ENCODE data around the gene PALB2.

PALB2 gene

GRCh38 chr16:23640931-23641765 is at the start of gene PALB2, which contains the start of gene DCTN5:
Gene PALB2 (minus strand): TSS chr16:23641310. CDS start chr16:23641157, 153 bp downstream.
Gene DCTN5 (plus strand): TSS chr16:23641466. CDS start chr16:23641543, 77 bp downstream.
- no peak for TF ChIP-seq CTCF (IDR thresholded peaks at IDR 0.05; ENCODE audit: low read depth, low read length, missing control alignments)
- peak within 1 kb of the TSS; percentile 94 for H3K4me3 ChIP-seq (replicated peaks; ENCODE audit: low read depth, low read length)
- DNase-seq (ENCODE audit: extremely low read depth, low read depth) = peak; percentile 70

DNA sequence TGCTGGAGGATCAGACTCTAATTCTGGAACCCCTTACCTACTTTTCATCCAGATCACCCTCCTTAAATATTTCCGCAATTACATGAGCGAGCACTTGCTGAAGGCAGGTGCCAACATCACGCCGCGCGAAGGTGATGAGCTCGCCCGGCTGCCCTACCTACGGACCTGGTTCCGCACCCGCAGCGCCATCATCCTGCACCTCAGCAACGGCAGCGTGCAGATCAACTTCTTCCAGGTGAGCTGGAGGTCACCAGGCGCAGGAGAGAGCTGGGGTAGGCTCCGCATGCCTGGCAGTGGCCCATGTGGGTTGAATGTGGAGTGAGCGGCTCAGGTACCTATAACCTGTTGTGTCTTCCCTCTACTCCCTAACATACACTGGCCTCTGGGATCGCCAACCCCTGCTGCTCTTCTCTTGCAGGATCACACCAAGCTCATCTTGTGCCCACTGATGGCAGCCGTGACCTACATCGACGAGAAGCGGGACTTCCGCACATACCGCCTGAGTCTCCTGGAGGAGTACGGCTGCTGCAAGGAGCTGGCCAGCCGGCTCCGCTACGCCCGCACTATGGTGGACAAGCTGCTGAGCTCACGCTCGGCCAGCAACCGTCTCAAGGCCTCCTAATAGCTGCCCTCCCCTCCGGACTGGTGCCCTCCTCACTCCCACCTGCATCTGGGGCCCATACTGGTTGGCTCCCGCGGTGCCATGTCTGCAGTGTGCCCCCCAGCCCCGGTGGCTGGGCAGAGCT is 48.5 kb upstream of the PALB2 start:
- DNase-seq (ENCODE audit: extremely low read depth, low read depth) = no peak
- H3K4me3 ChIP-seq (replicated peaks; ENCODE audit: low read depth, low read length) = no peak overlapping the region
- no peak for TF ChIP-seq CTCF (IDR thresholded peaks at IDR 0.05; ENCODE audit: low read depth, low read length, missing control alignments)

DNA sequence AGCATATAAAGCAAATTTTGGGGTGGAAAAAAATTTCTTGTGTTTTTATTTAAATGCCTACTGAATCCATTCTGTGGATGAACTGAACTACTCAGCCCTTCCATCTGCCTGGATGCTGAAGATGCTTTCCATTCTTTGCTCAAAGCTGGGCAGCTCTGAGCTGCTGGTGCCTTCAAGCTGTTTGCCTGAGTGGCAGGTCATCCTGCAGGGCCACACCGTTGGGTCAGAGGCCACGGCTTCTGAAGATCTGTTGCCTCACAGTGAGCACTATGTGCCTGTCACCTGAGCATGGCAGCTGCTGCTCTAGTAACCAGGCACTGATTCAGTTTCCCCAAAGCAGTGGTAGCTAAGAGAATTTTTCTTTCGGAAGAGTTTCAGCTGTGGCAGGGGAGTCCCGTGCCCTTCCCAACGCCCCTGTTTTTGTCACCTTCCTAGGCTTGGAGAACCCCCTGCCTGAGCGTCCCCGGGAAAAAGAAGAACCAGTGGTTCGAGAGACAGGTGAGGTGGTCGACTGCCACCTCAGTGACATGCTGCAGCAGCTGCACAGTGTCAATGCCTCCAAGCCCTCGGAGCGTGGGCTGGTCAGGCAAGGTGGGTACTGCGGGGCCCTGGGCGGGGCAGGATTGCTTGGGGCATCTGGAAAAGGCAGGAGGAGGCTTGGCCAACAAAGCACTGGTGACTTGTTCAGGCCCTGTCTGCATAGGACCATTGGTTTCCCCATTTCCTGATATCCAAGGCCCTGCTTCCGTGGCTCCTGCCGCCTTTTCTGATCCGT is 46.1 kb upstream of the PALB2 start:
- no peak for TF ChIP-seq CTCF (IDR thresholded peaks at IDR 0.05; ENCODE audit: low read depth, low read length, missing control alignments)
- no peak for DNase-seq (ENCODE audit: extremely low read depth, low read depth)

GRCh38 chr16:23683487-23683886 is 42.4 kb upstream of the PALB2 start:
- TF ChIP-seq CTCF (IDR thresholded peaks at IDR 0.05; ENCODE audit: low read depth, low read length, missing control alignments) = no peak
- H3K4me3 ChIP-seq (replicated peaks; ENCODE audit: low read depth, low read length) = no peak overlapping the region
- no peak for DNase-seq (ENCODE audit: extremely low read depth, low read depth)

More for the DNA sequence above, 46.1 kb upstream of the PALB2 start:
- H3K4me3 ChIP-seq (replicated peaks; ENCODE audit: low read depth, low read length) = no peak overlapping the region

DNA sequence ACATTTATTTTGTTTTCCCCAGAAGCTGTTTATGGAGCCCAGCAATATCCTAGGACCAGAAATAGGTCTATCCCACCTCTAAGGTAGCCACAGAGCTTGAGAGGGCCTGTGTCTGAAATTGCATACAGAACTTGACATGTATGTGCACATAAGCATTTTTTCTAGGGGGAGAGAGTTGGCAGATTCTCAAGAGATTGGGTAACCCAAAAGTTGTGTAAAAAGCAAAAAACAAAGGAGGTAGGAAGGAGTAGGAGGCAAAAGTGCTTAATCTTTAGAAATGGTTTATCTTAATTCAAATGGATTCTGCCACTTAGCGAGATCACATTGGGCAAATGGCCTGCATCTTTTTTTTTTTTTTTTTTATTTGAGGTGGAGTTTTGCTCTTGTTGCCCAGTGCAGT is 41.1 kb upstream of the PALB2 start:
- no peak for TF ChIP-seq CTCF (IDR thresholded peaks at IDR 0.05; ENCODE audit: low read depth, low read length, missing control alignments)
- H3K4me3 ChIP-seq (replicated peaks; ENCODE audit: low read depth, low read length) = no peak overlapping the region

DNA sequence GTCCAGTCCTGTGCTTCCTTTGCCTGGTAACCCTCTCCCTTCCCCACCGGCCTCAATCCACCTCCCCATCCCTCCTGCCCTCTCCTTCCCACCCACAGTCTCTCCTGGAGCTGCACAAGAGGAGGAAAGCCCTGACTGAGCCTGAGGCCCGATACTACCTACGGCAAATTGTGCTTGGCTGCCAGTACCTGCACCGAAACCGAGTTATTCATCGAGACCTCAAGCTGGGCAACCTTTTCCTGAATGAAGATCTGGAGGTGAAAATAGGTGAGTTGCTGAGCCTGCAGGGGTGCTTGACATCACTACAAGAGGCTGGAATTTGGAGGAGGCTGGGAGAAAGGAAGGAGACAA is 38.9 kb upstream of the PALB2 start:
- no peak for DNase-seq (ENCODE audit: extremely low read depth, low read depth)
- no peak for TF ChIP-seq CTCF (IDR thresholded peaks at IDR 0.05; ENCODE audit: low read depth, low read length, missing control alignments)

More for the DNA sequence above, 41.1 kb upstream of the PALB2 start:
- DNase-seq (ENCODE audit: extremely low read depth, low read depth) = no peak

More for the DNA sequence above, 38.9 kb upstream of the PALB2 start:
- peak overlapping the region; percentile 80 for H3K4me3 ChIP-seq (replicated peaks; ENCODE audit: low read depth, low read length)
